Measurements from ENCODE around the gene CPVL. TPM values are rescaled to one million over a fixed set of nuclear protein-coding genes. Genes with fewer than 3 reads are reported as not detected.

The CPVL gene
- total RNA-seq, 2 experiments from 2014 or later = not detected

DNA sequence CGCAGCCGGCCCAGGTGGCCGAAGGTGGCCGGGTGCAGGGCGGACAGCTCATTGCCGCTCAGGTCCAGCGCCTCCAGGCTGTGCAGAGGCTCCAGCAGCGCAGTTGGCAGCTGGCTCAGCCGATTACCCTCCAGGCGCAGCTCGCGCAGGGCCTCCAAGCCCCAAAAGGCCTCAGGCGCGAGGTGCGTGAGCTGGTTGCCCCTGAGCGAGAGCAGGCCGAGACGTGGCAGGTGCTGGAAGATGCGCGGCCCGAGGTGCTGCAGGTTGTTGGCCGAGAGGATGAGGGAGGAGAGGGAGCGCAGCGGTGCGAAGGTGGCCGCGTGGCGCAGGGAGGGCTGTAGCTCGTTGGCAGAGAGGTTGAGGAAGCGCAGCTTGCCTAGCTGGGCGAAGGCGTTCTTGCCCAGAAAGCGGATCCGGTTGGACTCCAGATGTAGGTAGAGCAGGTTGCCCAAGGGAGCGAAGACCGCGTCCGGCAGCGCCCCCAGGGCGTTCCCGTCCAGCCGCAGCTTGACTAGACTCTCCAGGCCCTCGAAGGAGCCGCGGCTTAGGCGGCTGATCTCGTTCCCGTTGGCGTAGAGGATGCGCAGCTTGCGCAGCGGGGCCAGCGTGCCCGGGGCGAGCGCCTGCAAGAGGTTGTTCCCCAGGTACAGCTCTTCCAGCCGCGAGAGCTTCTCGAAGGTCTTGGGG, 189.1 kb downstream of the CPVL start:
- Histone ChIP-seq H3K9me3 (ENCODE audit: low read length) (no peaks in the 10 kb centered on the region), H3K4me1 (ENCODE audit: insufficient read depth, low read length, poor library complexity, severe bottlenecking) (no peaks in the 10 kb centered on the region), H3K36me3 (ENCODE audit: insufficient read depth, low read length) (no peaks in the 10 kb centered on the region), H3K79me2 (ENCODE audit: insufficient read depth, low read depth, low read length) (no peaks in the 10 kb centered on the region), H4K20me1 (ENCODE audit: insufficient read depth, low read length) (no peaks in the 10 kb centered on the region), H3K4me3 (ENCODE audit: low read depth, low read length, poor library complexity, severe bottlenecking) (no peak overlapping the region), H2AFZ (ENCODE audit: low read length) (no peak overlapping the region), H3K27ac (ENCODE audit: low read depth, low read length, poor library complexity, severe bottlenecking) (no peak overlapping the region), H3K9me2 (ENCODE audit: insufficient read depth, low read length) (no peaks in the 10 kb centered on the region), H3K4me2 (ENCODE audit: low read length) (no peak overlapping the region)
- DNase-seq (ENCODE audit: low spot score) = no peak
- ChIA-PET CTCF (ENCODE audit: unreplicated experiment) (no interaction called here), POLR2A (no interaction called here)
- intact Hi-C loops (cut with micrococcal nuclease; ENCODE audit: unreplicated experiment) = no loop called here
- no peak for TF ChIP-seq EZH2phosphoT487 (IDR thresholded peaks at IDR 0.05; ENCODE audit: borderline replicate concordance, low read depth, low read length)
- TF ChIP-seq, protein P1, sequence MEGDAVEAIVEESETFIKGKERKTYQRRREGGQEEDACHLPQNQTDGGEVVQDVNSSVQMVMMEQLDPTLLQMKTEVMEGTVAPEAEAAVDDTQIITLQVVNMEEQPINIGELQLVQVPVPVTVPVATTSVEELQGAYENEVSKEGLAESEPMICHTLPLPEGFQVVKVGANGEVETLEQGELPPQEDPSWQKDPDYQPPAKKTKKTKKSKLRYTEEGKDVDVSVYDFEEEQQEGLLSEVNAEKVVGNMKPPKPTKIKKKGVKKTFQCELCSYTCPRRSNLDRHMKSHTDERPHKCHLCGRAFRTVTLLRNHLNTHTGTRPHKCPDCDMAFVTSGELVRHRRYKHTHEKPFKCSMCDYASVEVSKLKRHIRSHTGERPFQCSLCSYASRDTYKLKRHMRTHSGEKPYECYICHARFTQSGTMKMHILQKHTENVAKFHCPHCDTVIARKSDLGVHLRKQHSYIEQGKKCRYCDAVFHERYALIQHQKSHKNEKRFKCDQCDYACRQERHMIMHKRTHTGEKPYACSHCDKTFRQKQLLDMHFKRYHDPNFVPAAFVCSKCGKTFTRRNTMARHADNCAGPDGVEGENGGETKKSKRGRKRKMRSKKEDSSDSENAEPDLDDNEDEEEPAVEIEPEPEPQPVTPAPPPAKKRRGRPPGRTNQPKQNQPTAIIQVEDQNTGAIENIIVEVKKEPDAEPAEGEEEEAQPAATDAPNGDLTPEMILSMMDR (conservative IDR thresholded peaks at IDR 0.05; ENCODE audit: low read length) = no peak
- no TSS peak for BruUV-seq (replicated peaks)

DNA sequence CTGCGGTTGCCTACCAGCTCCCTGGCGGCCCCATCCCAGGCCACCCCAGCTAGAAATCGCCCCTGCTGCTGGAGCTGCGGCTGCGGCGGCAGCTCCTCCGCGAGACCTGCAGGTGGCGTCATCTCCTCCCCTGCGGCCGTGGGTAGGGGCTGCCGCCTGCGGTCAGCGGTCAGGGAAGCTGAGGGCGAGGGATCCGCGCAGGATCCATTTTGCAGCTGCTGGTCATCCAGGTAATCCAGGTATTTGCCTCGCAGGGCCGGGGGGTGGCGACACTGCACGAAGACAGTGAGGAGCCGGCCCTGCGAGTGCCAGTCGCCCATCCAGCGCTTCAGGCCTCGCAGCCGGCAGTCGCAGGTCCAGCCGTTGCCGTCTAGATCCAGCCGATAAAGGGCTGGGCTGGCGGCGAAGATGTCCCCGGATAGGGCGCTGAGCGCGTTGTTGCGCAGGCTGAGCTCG, 189.7 kb downstream of the CPVL start:
- CTCF ChIA-PET (ENCODE audit: unreplicated experiment) = no interaction called here
- no peaks in the 10 kb centered on the region for H3K9me2 ChIP-seq (ENCODE audit: insufficient read depth, low read length)
- no peaks in the 10 kb centered on the region for H3K36me3 ChIP-seq (ENCODE audit: insufficient read depth, low read length)
- H3K4me1 ChIP-seq (ENCODE audit: insufficient read depth, low read length, poor library complexity, severe bottlenecking) = no peaks in the 10 kb centered on the region
- H4K20me1 ChIP-seq (ENCODE audit: insufficient read depth, low read length) = no peaks in the 10 kb centered on the region
- no peak overlapping the region for H2AFZ ChIP-seq (ENCODE audit: low read length)
- no peak for DNase-seq (ENCODE audit: low spot score)
- no peak overlapping the region for H3K4me2 ChIP-seq (ENCODE audit: low read length)
- H3K4me3 ChIP-seq (ENCODE audit: low read depth, low read length, poor library complexity, severe bottlenecking) = no peak overlapping the region
- intact Hi-C loops (cut with micrococcal nuclease; ENCODE audit: unreplicated experiment) = no loop called here
- no peak for TF ChIP-seq EZH2phosphoT487 (IDR thresholded peaks at IDR 0.05; ENCODE audit: borderline replicate concordance, low read depth, low read length)
- TF ChIP-seq, protein P1 (conservative IDR thresholded peaks at IDR 0.05; ENCODE audit: low read length) = no peak
- no peak overlapping the region for H3K27ac ChIP-seq (ENCODE audit: low read depth, low read length, poor library complexity, severe bottlenecking)
- no peaks in the 10 kb centered on the region for H3K9me3 ChIP-seq (ENCODE audit: low read length)
- no TSS peak for BruUV-seq (replicated peaks)
- H3K79me2 ChIP-seq (ENCODE audit: insufficient read depth, low read depth, low read length) = no peaks in the 10 kb centered on the region
- POLR2A ChIA-PET = no interaction called here
